A673 (cell line): ENCODE measurements around the gene MAPK4.

ENCODE experiments used
- EZH2 ChIP-seq: fragments of 200-600 bp; sonication (generic); IDR thresholded peaks from 2 replicates; pipeline ENCODE4 v1.6.1; 2017; ENCODE audit warnings: borderline replicate concordance, low read depth, mild to moderate bottlenecking, mixed read lengths, antibody characterized with exemption, low read length; ENCODE audit not compliant: poor library complexity, severe bottlenecking
- TF ChIP-seq, protein P1 (sequence below): fragments of 300-800, 200-600 bp; sonication (generic); conservative IDR thresholded peaks from 2 replicates; pipeline ENCODE4 v1.5.1; 2017; ENCODE audit warnings: low read depth, mild to moderate bottlenecking, antibody characterized with exemption, low read length, moderate library complexity, mixed read lengths

DNA sequence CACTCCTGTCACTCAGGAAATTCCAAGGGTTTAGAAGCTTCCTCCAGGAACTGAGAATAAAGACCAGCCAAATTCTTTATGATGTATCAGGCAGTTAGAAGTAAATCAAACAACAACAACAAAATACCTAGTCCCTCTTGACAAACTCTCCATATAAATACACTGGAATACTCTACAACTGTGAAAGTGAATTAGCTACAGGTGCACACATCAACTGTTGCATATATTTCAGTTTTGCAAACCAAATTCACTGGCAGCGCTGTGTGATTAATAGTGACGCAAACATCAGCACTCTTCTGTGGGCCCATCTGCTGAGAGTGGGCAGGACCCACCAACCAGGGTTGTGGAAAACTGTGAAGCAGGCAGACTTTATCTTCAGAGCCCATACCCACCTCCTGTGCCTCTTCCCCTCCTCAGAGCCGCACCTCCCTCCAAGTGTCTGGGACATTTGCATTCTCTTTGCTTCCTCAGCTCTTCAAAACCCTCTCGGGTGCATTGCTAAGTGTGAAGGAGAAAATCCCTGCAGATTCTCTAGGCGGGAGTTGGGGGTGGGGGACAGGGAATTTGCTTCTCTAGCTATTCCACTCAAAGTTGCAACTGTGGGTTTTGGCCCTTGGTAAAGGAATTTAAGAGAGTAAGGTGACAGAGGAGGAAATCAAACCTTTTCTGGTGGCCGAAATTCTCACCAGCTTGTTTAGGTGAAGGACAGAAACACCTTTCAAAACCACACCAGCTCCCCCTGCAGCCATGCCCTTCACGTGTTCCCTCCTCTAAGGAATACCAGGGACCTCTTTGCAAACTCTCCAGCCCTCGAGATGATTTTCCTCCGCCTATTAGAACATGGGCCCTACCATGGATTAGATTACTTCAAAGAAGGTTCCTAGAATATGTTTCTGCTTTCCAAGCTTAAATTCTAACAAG lies 140.6 kb downstream of the MAPK4 start:
- TF ChIP-seq EZH2: no peak
- TF ChIP-seq, protein P1, sequence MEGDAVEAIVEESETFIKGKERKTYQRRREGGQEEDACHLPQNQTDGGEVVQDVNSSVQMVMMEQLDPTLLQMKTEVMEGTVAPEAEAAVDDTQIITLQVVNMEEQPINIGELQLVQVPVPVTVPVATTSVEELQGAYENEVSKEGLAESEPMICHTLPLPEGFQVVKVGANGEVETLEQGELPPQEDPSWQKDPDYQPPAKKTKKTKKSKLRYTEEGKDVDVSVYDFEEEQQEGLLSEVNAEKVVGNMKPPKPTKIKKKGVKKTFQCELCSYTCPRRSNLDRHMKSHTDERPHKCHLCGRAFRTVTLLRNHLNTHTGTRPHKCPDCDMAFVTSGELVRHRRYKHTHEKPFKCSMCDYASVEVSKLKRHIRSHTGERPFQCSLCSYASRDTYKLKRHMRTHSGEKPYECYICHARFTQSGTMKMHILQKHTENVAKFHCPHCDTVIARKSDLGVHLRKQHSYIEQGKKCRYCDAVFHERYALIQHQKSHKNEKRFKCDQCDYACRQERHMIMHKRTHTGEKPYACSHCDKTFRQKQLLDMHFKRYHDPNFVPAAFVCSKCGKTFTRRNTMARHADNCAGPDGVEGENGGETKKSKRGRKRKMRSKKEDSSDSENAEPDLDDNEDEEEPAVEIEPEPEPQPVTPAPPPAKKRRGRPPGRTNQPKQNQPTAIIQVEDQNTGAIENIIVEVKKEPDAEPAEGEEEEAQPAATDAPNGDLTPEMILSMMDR: no peak
